ENCODE results near the gene HOXA2.

Gene HOXA2

GRCh38 chr7:27073076-27073475, 29.4 kb downstream of the HOXA2 start:
- no peaks in the 10 kb centered on the region for H3K27me3 ChIP-seq (ENCODE audit: insufficient read depth, low read length, poor library complexity)
- no peak overlapping the region for H4K8ac ChIP-seq (ENCODE audit: low read depth, low read length)
- no peaks in the 10 kb centered on the region for H3K4me1 ChIP-seq (ENCODE audit: control insufficient read depth, low read depth, low read length)
- H3K79me1 ChIP-seq (ENCODE audit: low read length), result no peaks in the 10 kb centered on the region
- no peak overlapping the region for H4K5ac ChIP-seq (ENCODE audit: low read length)
- H2BK120ac ChIP-seq (ENCODE audit: low read depth, low read length), result no peak overlapping the region
- H2BK5ac ChIP-seq (ENCODE audit: low read length), result no peak overlapping the region
- no peaks in the 10 kb centered on the region for H3K79me2 ChIP-seq (ENCODE audit: control insufficient read depth, insufficient read depth, low read length)
- H2AK5ac ChIP-seq (ENCODE audit: low read length), result no peak overlapping the region
- no peak overlapping the region for H3K9ac ChIP-seq (ENCODE audit: low read length)
- H3K23ac ChIP-seq (ENCODE audit: low read length), result no peak overlapping the region
- H2BK15ac ChIP-seq (replicated peaks; ENCODE audit: low read depth), result no peak overlapping the region
- H3K18ac ChIP-seq (ENCODE audit: low read length), result no peak overlapping the region
- no peak for DNase-seq
- no peak overlapping the region for H3K27ac ChIP-seq (ENCODE audit: low read depth, low read length)
- no peak overlapping the region for H3K4ac ChIP-seq (ENCODE audit: low read depth, low read length)
- H3K56ac ChIP-seq (ENCODE audit: low read length), result no peak overlapping the region
- no peak overlapping the region for H3K4me3 ChIP-seq (ENCODE audit: low read length)
- H3K36me3 ChIP-seq (ENCODE audit: control insufficient read depth, insufficient read depth, low read length), result no peaks in the 10 kb centered on the region
- no peak overlapping the region for H3K4me2 ChIP-seq (ENCODE audit: low read length)

GRCh38 chr7:27071622-27072390, 30.7 kb downstream of the HOXA2 start:
- no peaks in the 10 kb centered on the region for H3K79me2 ChIP-seq (ENCODE audit: control insufficient read depth, insufficient read depth, low read length)
- no peak overlapping the region for H3K23ac ChIP-seq (ENCODE audit: low read length)
- H2BK5ac ChIP-seq (ENCODE audit: low read length), result no peak overlapping the region
- H2BK120ac ChIP-seq (ENCODE audit: low read depth, low read length), result no peak overlapping the region
- H3K4me1 ChIP-seq (ENCODE audit: control insufficient read depth, low read depth, low read length), result no peaks in the 10 kb centered on the region
- H2BK15ac ChIP-seq (replicated peaks; ENCODE audit: low read depth), result no peak overlapping the region
- H3K27ac ChIP-seq (ENCODE audit: low read depth, low read length), result no peak overlapping the region
- no peak overlapping the region for H3K4me3 ChIP-seq (ENCODE audit: low read length)
- H3K9ac ChIP-seq (ENCODE audit: low read length), result no peak overlapping the region
- H3K27me3 ChIP-seq (ENCODE audit: insufficient read depth, low read length, poor library complexity), result no peaks in the 10 kb centered on the region
- H3K36me3 ChIP-seq (ENCODE audit: control insufficient read depth, insufficient read depth, low read length), result no peaks in the 10 kb centered on the region
- no peak overlapping the region for H3K56ac ChIP-seq (ENCODE audit: low read length)
- peak; percentile 37 for DNase-seq
- no peaks in the 10 kb centered on the region for H3K79me1 ChIP-seq (ENCODE audit: low read length)
- no peak overlapping the region for H2AK5ac ChIP-seq (ENCODE audit: low read length)
- no peak overlapping the region for H3K4me2 ChIP-seq (ENCODE audit: low read length)
- H4K5ac ChIP-seq (ENCODE audit: low read length), result no peak overlapping the region
- no peak overlapping the region for H4K8ac ChIP-seq (ENCODE audit: low read depth, low read length)
- no peak overlapping the region for H3K18ac ChIP-seq (ENCODE audit: low read length)
- WGBS (ENCODE audit: extremely low coverage, insufficient coverage, low lambda C conversion rate), result no CpG with 5 or more reads among the region's 6 CpGs
- no peak overlapping the region for H3K4ac ChIP-seq (ENCODE audit: low read depth, low read length)

GRCh38 chr7:27068259-27068658, 34.2 kb downstream of the HOXA2 start:
- WGBS (ENCODE audit: extremely low coverage, insufficient coverage, low lambda C conversion rate), result no CpG with 5 or more reads among the region's 1 CpG
- H3K23ac ChIP-seq (ENCODE audit: low read length), result no peak overlapping the region
- H3K27ac ChIP-seq (ENCODE audit: low read depth, low read length), result no peak overlapping the region
- H2BK15ac ChIP-seq (replicated peaks; ENCODE audit: low read depth), result no peak overlapping the region
- no peak overlapping the region for H2BK120ac ChIP-seq (ENCODE audit: low read depth, low read length)
- no peaks in the 10 kb centered on the region for H3K79me2 ChIP-seq (ENCODE audit: control insufficient read depth, insufficient read depth, low read length)
- H3K18ac ChIP-seq (ENCODE audit: low read length), result no peak overlapping the region
- H2BK5ac ChIP-seq (ENCODE audit: low read length), result no peak overlapping the region
- H2AK5ac ChIP-seq (ENCODE audit: low read length), result no peak overlapping the region
- no peak overlapping the region for H3K9ac ChIP-seq (ENCODE audit: low read length)
- no peaks in the 10 kb centered on the region for H3K79me1 ChIP-seq (ENCODE audit: low read length)
- no peak overlapping the region for H3K4me3 ChIP-seq (ENCODE audit: low read length)
- no peaks in the 10 kb centered on the region for H3K36me3 ChIP-seq (ENCODE audit: control insufficient read depth, insufficient read depth, low read length)
- no peak overlapping the region for H3K4me2 ChIP-seq (ENCODE audit: low read length)
- H3K4ac ChIP-seq (ENCODE audit: low read depth, low read length), result no peak overlapping the region
- no peaks in the 10 kb centered on the region for H3K4me1 ChIP-seq (ENCODE audit: control insufficient read depth, low read depth, low read length)
- H3K56ac ChIP-seq (ENCODE audit: low read length), result no peak overlapping the region
- no peak for DNase-seq
- H4K8ac ChIP-seq (ENCODE audit: low read depth, low read length), result no peak overlapping the region
- H3K27me3 ChIP-seq (ENCODE audit: insufficient read depth, low read length, poor library complexity), result no peaks in the 10 kb centered on the region
- no peak overlapping the region for H4K5ac ChIP-seq (ENCODE audit: low read length)

GRCh38 chr7:27066148-27066547, 36.3 kb downstream of the HOXA2 start:
- Histone ChIP-seq H2BK15ac (replicated peaks; ENCODE audit: low read depth) (no peak overlapping the region), H3K18ac (ENCODE audit: low read length) (no peak overlapping the region), H3K4me2 (ENCODE audit: low read length) (no peak overlapping the region), H4K5ac (ENCODE audit: low read length) (no peak overlapping the region), H3K56ac (ENCODE audit: low read length) (no peak overlapping the region), H3K27me3 (ENCODE audit: insufficient read depth, low read length, poor library complexity) (no peaks in the 10 kb centered on the region), H3K4me1 (ENCODE audit: control insufficient read depth, low read depth, low read length) (no peaks in the 10 kb centered on the region), H3K27ac (ENCODE audit: low read depth, low read length) (no peak overlapping the region), H3K79me1 (ENCODE audit: low read length) (no peaks in the 10 kb centered on the region), H3K79me2 (ENCODE audit: control insufficient read depth, insufficient read depth, low read length) (no peaks in the 10 kb centered on the region), H4K8ac (ENCODE audit: low read depth, low read length) (no peak overlapping the region), H3K9ac (ENCODE audit: low read length) (no peak overlapping the region), H3K4ac (ENCODE audit: low read depth, low read length) (no peak overlapping the region), H2BK5ac (ENCODE audit: low read length) (no peak overlapping the region), H3K4me3 (ENCODE audit: low read length) (no peak overlapping the region), H2BK120ac (ENCODE audit: low read depth, low read length) (no peak overlapping the region), H2AK5ac (ENCODE audit: low read length) (no peak overlapping the region), H3K23ac (ENCODE audit: low read length) (no peak overlapping the region), H3K36me3 (ENCODE audit: control insufficient read depth, insufficient read depth, low read length) (no peaks in the 10 kb centered on the region)
- DNase-seq, result no peak
- WGBS (ENCODE audit: extremely low coverage, insufficient coverage, low lambda C conversion rate), result no CpG with 5 or more reads among the region's 3 CpGs

DNA sequence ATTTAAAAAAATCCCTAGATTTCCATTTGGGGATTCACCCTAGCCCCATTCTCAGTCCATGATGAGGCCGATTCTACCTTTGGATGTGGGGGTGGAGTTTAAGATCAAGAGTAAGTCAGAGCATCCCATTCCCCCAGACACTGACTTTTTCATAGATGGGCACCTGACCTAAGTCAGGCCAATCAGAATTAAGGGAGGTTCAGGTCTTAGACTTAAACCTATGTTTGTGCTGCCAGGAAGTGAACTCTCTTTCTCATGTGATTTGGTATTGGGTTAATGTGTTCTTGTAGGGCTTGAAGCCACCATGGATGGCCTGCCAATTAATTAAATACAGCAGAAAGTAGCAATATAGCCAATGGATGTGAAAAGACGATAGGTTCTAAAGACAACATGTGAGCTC, 36.8 kb downstream of the HOXA2 start:
- Histone ChIP-seq H4K8ac (ENCODE audit: low read depth, low read length) (no peak overlapping the region), H2BK120ac (ENCODE audit: low read depth, low read length) (no peak overlapping the region), H3K4me3 (ENCODE audit: low read length) (no peak overlapping the region), H3K4me1 (ENCODE audit: control insufficient read depth, low read depth, low read length) (no peaks in the 10 kb centered on the region), H3K79me1 (ENCODE audit: low read length) (no peaks in the 10 kb centered on the region), H3K4ac (ENCODE audit: low read depth, low read length) (no peak overlapping the region), H3K27me3 (ENCODE audit: insufficient read depth, low read length, poor library complexity) (no peaks in the 10 kb centered on the region), H3K23ac (ENCODE audit: low read length) (no peak overlapping the region), H2AK5ac (ENCODE audit: low read length) (no peak overlapping the region), H4K5ac (ENCODE audit: low read length) (no peak overlapping the region), H3K18ac (ENCODE audit: low read length) (no peak overlapping the region), H3K36me3 (ENCODE audit: control insufficient read depth, insufficient read depth, low read length) (no peaks in the 10 kb centered on the region), H3K27ac (ENCODE audit: low read depth, low read length) (no peak overlapping the region), H2BK15ac (replicated peaks; ENCODE audit: low read depth) (no peak overlapping the region), H3K79me2 (ENCODE audit: control insufficient read depth, insufficient read depth, low read length) (no peaks in the 10 kb centered on the region), H2BK5ac (ENCODE audit: low read length) (no peak overlapping the region), H3K56ac (ENCODE audit: low read length) (no peak overlapping the region), H3K4me2 (ENCODE audit: low read length) (no peak overlapping the region), H3K9ac (ENCODE audit: low read length) (no peak overlapping the region)
- WGBS (ENCODE audit: extremely low coverage, insufficient coverage, low lambda C conversion rate), result no CpG with 5 or more reads among the region's 2 CpGs
- no peak for DNase-seq

- no peak overlapping the region for H3K56ac ChIP-seq (ENCODE audit: low read length)
- no peak overlapping the region for H2AK5ac ChIP-seq (ENCODE audit: low read length)
- no peak overlapping the region for H3K4me2 ChIP-seq (ENCODE audit: low read length)
- H3K18ac ChIP-seq (ENCODE audit: low read length), result no peak overlapping the region
- H3K23ac ChIP-seq (ENCODE audit: low read length), result no peak overlapping the region
- H3K27me3 ChIP-seq (ENCODE audit: insufficient read depth, low read length, poor library complexity), result no peaks in the 10 kb centered on the region
- H3K4me1 ChIP-seq (ENCODE audit: control insufficient read depth, low read depth, low read length), result no peaks in the 10 kb centered on the region
- H4K5ac ChIP-seq (ENCODE audit: low read length), result no peak overlapping the region
- no peak overlapping the region for H3K9ac ChIP-seq (ENCODE audit: low read length)
- H3K79me1 ChIP-seq (ENCODE audit: low read length), result no peaks in the 10 kb centered on the region
- H3K4ac ChIP-seq (ENCODE audit: low read depth, low read length), result no peak overlapping the region
- H4K8ac ChIP-seq (ENCODE audit: low read depth, low read length), result no peak overlapping the region
- no peak overlapping the region for H2BK5ac ChIP-seq (ENCODE audit: low read length)
- H3K4me3 ChIP-seq (ENCODE audit: low read length), result no peak overlapping the region
- no peak overlapping the region for H3K27ac ChIP-seq (ENCODE audit: low read depth, low read length)
- WGBS (ENCODE audit: extremely low coverage, insufficient coverage, low lambda C conversion rate), result no CpG with 5 or more reads among the region's 2 CpGs
- H3K36me3 ChIP-seq (ENCODE audit: control insufficient read depth, insufficient read depth, low read length), result no peaks in the 10 kb centered on the region
- DNase-seq, result no peak
- H2BK15ac ChIP-seq (replicated peaks; ENCODE audit: low read depth), result no peak overlapping the region
- no peaks in the 10 kb centered on the region for H3K79me2 ChIP-seq (ENCODE audit: control insufficient read depth, insufficient read depth, low read length)
- no peak overlapping the region for H2BK120ac ChIP-seq (ENCODE audit: low read depth, low read length)
These were observed 37.8 kb downstream of the HOXA2 start for GRCh38 chr7:27064661-27065060.

All from mesendoderm (in vitro differentiated cells).